Fibroblast of lung (primary cell): Measurements from ENCODE around the gene LONP1. TPM values are rescaled to one million over a fixed set of nuclear protein-coding genes. Genes with fewer than 3 reads are reported as not detected.

Source experiments
- DNase-seq, 2 donors: peaks; one replicate each; pipeline versions ENCODE4 v3.0.0 to v3.0.0-alpha.2; 2010; ENCODE audit warnings: low read depth in 2 of 2
- H2AFZ ChIP-seq: 2 replicates; pipeline ENCODE4 v1.5.1; 2012; ENCODE audit warnings: low read length, control low read depth, inconsistent platforms
- H3K27ac ChIP-seq: 2 replicates; pipeline ENCODE4 v1.5.1; 2011; ENCODE audit warnings: low read length, control low read depth; ENCODE audit not compliant: insufficient read depth
- H3K27me3 ChIP-seq: 2 replicates; pipeline ENCODE4 v1.5.1; 2011; ENCODE audit warnings: mild to moderate bottlenecking, low read length; ENCODE audit not compliant: control insufficient read depth, insufficient read depth
- H3K36me3 ChIP-seq: 2 replicates; pipeline ENCODE4 v1.5.1; 2011; ENCODE audit warnings: low read length; ENCODE audit not compliant: control insufficient read depth, insufficient read depth
- H3K4me1 ChIP-seq: 2 replicates; pipeline ENCODE4 v1.5.1; 2011; ENCODE audit warnings: low read length; ENCODE audit not compliant: control insufficient read depth, insufficient read depth; ENCODE audit errors: extremely low read depth
- H3K4me2 ChIP-seq: 2 replicates; pipeline ENCODE4 v1.5.1; 2011; ENCODE audit warnings: low read length, control low read depth; ENCODE audit not compliant: insufficient read depth; ENCODE audit errors: extremely low read depth
- H3K4me3 ChIP-seq, 4 experiments: fragments of 200-600 bp in 1 of 4; sonication (generic) in 1 of 4; replicated peaks in 1 of 4; 2 replicates each; pipeline ENCODE4 v1.5.1; 2011 to 2016; ENCODE audit warnings: low read length in 4 of 4, low read depth in 3 of 4, mild to moderate bottlenecking in 3 of 4, control low read depth in 2 of 4, inconsistent platforms in 1 of 4, mixed read lengths in 1 of 4; ENCODE audit not compliant: insufficient read depth in 1 of 4; ENCODE audit errors: control extremely low read depth in 1 of 4
- H3K79me2 ChIP-seq: 2 replicates; pipeline ENCODE4 v1.5.1; 2012; ENCODE audit warnings: mild to moderate bottlenecking, low read length, inconsistent platforms; ENCODE audit not compliant: control insufficient read depth, insufficient read depth
- H3K9ac ChIP-seq: 2 replicates; pipeline ENCODE4 v1.5.1; 2011; ENCODE audit warnings: mild to moderate bottlenecking, low read length, control low read depth; ENCODE audit not compliant: insufficient read depth
- H3K9me3 ChIP-seq: 2 replicates; pipeline ENCODE4 v1.5.1; 2012; ENCODE audit warnings: low read depth, low read length; ENCODE audit not compliant: control insufficient read depth, insufficient read depth
- H4K20me1 ChIP-seq: 2 replicates; pipeline ENCODE4 v1.5.1; 2011; ENCODE audit warnings: low read length; ENCODE audit not compliant: control insufficient read depth, insufficient read depth; ENCODE audit errors: extremely low read depth
- EZH2 ChIP-seq: IDR thresholded peaks from 2 replicates; pipeline ENCODE4 v1.5.1; 2012; ENCODE audit warnings: low read length, control low read depth, mild to moderate bottlenecking; ENCODE audit errors: missing control alignments
- polyA plus RNA-seq, 2 donors: library from polyadenylated mRNA; depleted of rRNA in 1 of 2; stranded (reverse) in 1 of 2; unstranded in 1 of 2; fragments of >200 nt; gene quantifications; 2 replicates each; pipeline ENCODE4 v1.2.1, GENCODE V29; 2011 to 2012; ENCODE audit warnings: missing spikeins in 1 of 2
- total RNA-seq: library from RNA; depleted of rRNA; stranded (reverse); fragments of >200 nt; gene quantifications from 2 replicates; pipeline ENCODE4 v1.2.1, GENCODE V29; 2014
- TF ChIP-seq, protein P1 (sequence below), 2 donors: IDR thresholded peaks in 1 of 2; conservative IDR thresholded peaks in 1 of 2; 1 replicate in 1 of 2; 2 replicates in 1 of 2; pipeline ENCODE4 v1.5.1; 2011 to 2012; ENCODE audit warnings: low read length in 2 of 2, control low read depth in 1 of 2, inconsistent platforms in 1 of 2, low read depth in 1 of 2, mild to moderate bottlenecking in 1 of 2

Gene LONP1
- total and polyA plus RNA-seq, 2 donors (not counting 1 experiment from before 2014, with no cell fraction given): 29.8 to 172 TPM

DNA sequence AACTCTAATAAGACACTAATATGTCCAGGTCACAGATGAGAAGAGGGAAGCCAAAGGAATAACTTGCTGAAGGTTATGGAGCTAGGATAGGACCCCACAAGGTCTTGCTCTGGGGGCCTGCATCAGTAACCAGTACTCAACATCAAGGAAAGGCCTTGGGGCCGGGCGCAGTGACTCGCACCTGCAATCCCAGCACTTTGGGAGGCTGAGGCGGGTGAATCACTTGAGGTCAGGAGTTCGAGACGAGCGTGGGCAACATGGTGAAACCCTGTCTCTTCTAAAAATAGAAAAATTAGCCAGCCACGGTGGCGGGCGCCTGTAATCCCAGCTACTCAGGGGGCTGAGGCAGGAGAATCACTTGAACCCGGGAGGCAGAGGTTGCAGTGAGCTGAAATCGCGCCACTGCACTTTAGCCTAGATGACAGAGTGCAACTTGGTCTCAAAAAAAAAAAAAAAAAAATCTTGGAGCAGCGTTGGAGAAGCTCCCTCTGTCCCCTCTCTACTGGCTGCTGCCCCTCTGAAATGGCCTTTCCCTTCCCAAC lies 1.8 kb downstream of the LONP1 start:
- peak overlapping the region; percentile 32 for H3K9ac ChIP-seq
- peak overlapping the region; percentile 92 for H3K27ac ChIP-seq
- H4K20me1 ChIP-seq: no peaks in the 10 kb centered on the region
- DNase-seq: peak; percentile 52 to 63
- H3K4me2 ChIP-seq: peak overlapping the region; percentile 89
- H3K27me3 ChIP-seq: no peaks in the 10 kb centered on the region
- H3K4me1 ChIP-seq: peaks cover 9% of the 10 kb centered on the region
- no peaks in the 10 kb centered on the region for H3K9me3 ChIP-seq
- peaks cover 49% of the 10 kb centered on the region for H3K79me2 ChIP-seq
- TF ChIP-seq EZH2: no peak
- TF ChIP-seq, protein P1, sequence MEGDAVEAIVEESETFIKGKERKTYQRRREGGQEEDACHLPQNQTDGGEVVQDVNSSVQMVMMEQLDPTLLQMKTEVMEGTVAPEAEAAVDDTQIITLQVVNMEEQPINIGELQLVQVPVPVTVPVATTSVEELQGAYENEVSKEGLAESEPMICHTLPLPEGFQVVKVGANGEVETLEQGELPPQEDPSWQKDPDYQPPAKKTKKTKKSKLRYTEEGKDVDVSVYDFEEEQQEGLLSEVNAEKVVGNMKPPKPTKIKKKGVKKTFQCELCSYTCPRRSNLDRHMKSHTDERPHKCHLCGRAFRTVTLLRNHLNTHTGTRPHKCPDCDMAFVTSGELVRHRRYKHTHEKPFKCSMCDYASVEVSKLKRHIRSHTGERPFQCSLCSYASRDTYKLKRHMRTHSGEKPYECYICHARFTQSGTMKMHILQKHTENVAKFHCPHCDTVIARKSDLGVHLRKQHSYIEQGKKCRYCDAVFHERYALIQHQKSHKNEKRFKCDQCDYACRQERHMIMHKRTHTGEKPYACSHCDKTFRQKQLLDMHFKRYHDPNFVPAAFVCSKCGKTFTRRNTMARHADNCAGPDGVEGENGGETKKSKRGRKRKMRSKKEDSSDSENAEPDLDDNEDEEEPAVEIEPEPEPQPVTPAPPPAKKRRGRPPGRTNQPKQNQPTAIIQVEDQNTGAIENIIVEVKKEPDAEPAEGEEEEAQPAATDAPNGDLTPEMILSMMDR (conservative IDR thresholded peaks at IDR 0.05 in 1 of 2, IDR thresholded peaks at IDR 0.05 in 1 of 2; ENCODE audit: low read depth in 1 of 2, low read length in 2 of 2): no peak
- H2AFZ ChIP-seq: no peak overlapping the region
- peak overlapping the region; percentile 71 to 98 (median 88) for H3K4me3 ChIP-seq
- H3K36me3 ChIP-seq: peaks cover 8% of the 10 kb centered on the region

- H3K4me1 ChIP-seq: peaks cover 9% of the 10 kb centered on the region
- peak overlapping the region in 2 of 4 experiments; percentile 93 to 98 for H3K4me3 ChIP-seq
- no peaks in the 10 kb centered on the region for H3K9me3 ChIP-seq
- H3K4me2 ChIP-seq: peak overlapping the region; percentile 81
- H3K79me2 ChIP-seq: peaks cover 49% of the 10 kb centered on the region
- H4K20me1 ChIP-seq: no peaks in the 10 kb centered on the region
- no peak for DNase-seq
- no peak for TF ChIP-seq EZH2
- TF ChIP-seq, protein P1 (conservative IDR thresholded peaks at IDR 0.05 in 1 of 2, IDR thresholded peaks at IDR 0.05 in 1 of 2; ENCODE audit: low read depth in 1 of 2, low read length in 2 of 2): no peak
- peaks cover 14% of the 10 kb centered on the region for H3K36me3 ChIP-seq
- no peak overlapping the region for H3K9ac ChIP-seq
- peak overlapping the region; percentile 92 for H3K27ac ChIP-seq
- no peaks in the 10 kb centered on the region for H3K27me3 ChIP-seq
- no peak overlapping the region for H2AFZ ChIP-seq
Measured at GRCh38 chr19:5717215-5717935, 2.6 kb downstream of the LONP1 start.

- no peaks in the 10 kb centered on the region for H3K27me3 ChIP-seq
- H4K20me1 ChIP-seq: no peaks in the 10 kb centered on the region
- H3K79me2 ChIP-seq: peaks cover 49% of the 10 kb centered on the region
- H3K27ac ChIP-seq: no peak overlapping the region
- H3K9me3 ChIP-seq: no peaks in the 10 kb centered on the region
- peaks cover 9% of the 10 kb centered on the region for H3K4me1 ChIP-seq
- DNase-seq: no peak
- H2AFZ ChIP-seq: no peak overlapping the region
- no peak overlapping the region for H3K4me3 ChIP-seq
- H3K9ac ChIP-seq: no peak overlapping the region
- TF ChIP-seq, protein P1 (conservative IDR thresholded peaks at IDR 0.05 in 1 of 2, IDR thresholded peaks at IDR 0.05 in 1 of 2; ENCODE audit: low read depth in 1 of 2, low read length in 2 of 2): no peak
- no peak for TF ChIP-seq EZH2
- H3K36me3 ChIP-seq: peaks cover 28% of the 10 kb centered on the region
- H3K4me2 ChIP-seq: no peak overlapping the region
Measured at GRCh38 chr19:5714816-5715215, 5.1 kb downstream of the LONP1 start.
